HG03521 (cell line): ENCODE measurements around the gene IQCN.

Source experiments
- ATAC-seq: cut with Tn5 transposase; IDR thresholded peaks from one replicate; pipeline ENCODE4 v1.9.1; 2021; ENCODE audit warnings: mild to moderate bottlenecking, moderate library complexity; ENCODE audit not compliant: unreplicated experiment

IQCN gene

GRCh38 chr19:18274219-18274780, at the start of gene IQCN:
IQCN (minus strand) TSS chr19:18274452; CDS start chr19:18269478, 4,974 bp downstream.
- no peak for ATAC-seq

- peak; percentile 95 for ATAC-seq
Observed at GRCh38 chr19:18322759-18323460, 48.7 kb upstream of the IQCN start, which contains the start of gene LSM4. LSM4 (minus strand) TSS chr19:18323076; CDS start chr19:18323020, 56 bp downstream.

- no peak for ATAC-seq
Observed at GRCh38 chr19:18322318-18322758, 48.1 kb upstream of the IQCN start.

- no peak for ATAC-seq
Observed at GRCh38 chr19:18321734-18322102, 47.5 kb upstream of the IQCN start.

GRCh38 chr19:18320865-18321733, 46.8 kb upstream of the IQCN start:
- no peak for ATAC-seq

GRCh38 chr19:18319591-18320135, 45.4 kb upstream of the IQCN start:
- no peak for ATAC-seq

GRCh38 chr19:18317961-18318800, 43.9 kb upstream of the IQCN start:
- no peak for ATAC-seq

GRCh38 chr19:18313398-18313797, 39.1 kb upstream of the IQCN start:
- no peak for ATAC-seq

GRCh38 chr19:18312092-18312534, 37.9 kb upstream of the IQCN start:
- no peak for ATAC-seq

- ATAC-seq, result no peak
Observed at GRCh38 chr19:18311502-18312091, 37.3 kb upstream of the IQCN start.

GRCh38 chr19:18310966-18311365, 36.7 kb upstream of the IQCN start:
- ATAC-seq, result no peak

- ATAC-seq, result no peak
Observed at GRCh38 chr19:18310118-18310909, 36.1 kb upstream of the IQCN start.

GRCh38 chr19:18309525-18310064, 35.3 kb upstream of the IQCN start:
- no peak for ATAC-seq

GRCh38 chr19:18308948-18309325, 34.7 kb upstream of the IQCN start:
- ATAC-seq, result no peak

- ATAC-seq, result no peak
Observed at GRCh38 chr19:18308051-18308947, 34.0 kb upstream of the IQCN start.

- no peak for ATAC-seq
Observed at GRCh38 chr19:18307271-18307681, 33.0 kb upstream of the IQCN start.

GRCh38 chr19:18306888-18307260, 32.6 kb upstream of the IQCN start:
- ATAC-seq, result no peak
